Neural progenitor cell (in vitro differentiated cells): ENCODE measurements around the gene CASP7. TPM values are rescaled to one million over a fixed set of nuclear protein-coding genes. Genes with fewer than 3 reads are reported as not detected.

Experiments
- DNase-seq: peaks from one replicate; pipeline ENCODE4 v3.0.0-alpha.2; 2016; ENCODE audit warnings: low spot score
- H2AFZ ChIP-seq: fragments of 200-600 bp; sonication (generic); replicated peaks from 2 replicates; pipeline ENCODE4 v1.6.1; 2016; ENCODE audit warnings: antibody characterized with exemption
- H3F3A ChIP-seq: fragments of 200-600 bp; sonication (generic); 2 replicates; pipeline ENCODE4 v1.6.1; 2016; ENCODE audit warnings: antibody characterized with exemption, low read depth
- H3K27ac ChIP-seq: fragments of 200-600 bp; sonication (generic); 2 replicates; pipeline ENCODE4 v1.5.1; 2016; ENCODE audit warnings: mild to moderate bottlenecking
- H3K27me3 ChIP-seq: fragments of 200-600 bp; sonication (generic); 2 replicates; pipeline ENCODE4 v1.6.1; 2016; ENCODE audit warnings: mild to moderate bottlenecking, moderate library complexity
- H3K36me3 ChIP-seq: fragments of 200-600 bp; sonication (generic); 2 replicates; pipeline ENCODE4 v1.5.1; 2016
- H3K4me1 ChIP-seq: fragments of 200-600 bp; sonication (generic); 2 replicates; pipeline ENCODE4 v1.6.1; 2016; ENCODE audit warnings: mixed run types
- H3K4me2 ChIP-seq: fragments of 200-600 bp; sonication (generic); 2 replicates; pipeline ENCODE4 v1.6.1; 2016
- H3K4me3 ChIP-seq: fragments of 200-600 bp; sonication (generic); 2 replicates; pipeline ENCODE4 v1.5.1; 2016
- H3K79me2 ChIP-seq: fragments of 200-600 bp; sonication (generic); 2 replicates; pipeline ENCODE4 v1.6.1; 2016; ENCODE audit warnings: low read depth
- H3K9ac ChIP-seq: fragments of 200-600 bp; sonication (generic); 2 replicates; pipeline ENCODE4 v1.6.1; 2016
- H3K9me3 ChIP-seq: fragments of 200-600 bp; sonication (generic); 2 replicates; pipeline ENCODE4 v1.5.1; 2016; ENCODE audit warnings: low read depth
- H4K20me1 ChIP-seq: fragments of 200-600 bp; sonication (generic); 2 replicates; pipeline ENCODE4 v1.6.1; 2016; ENCODE audit warnings: low read depth
- H3K27ac Mint-ChIP-seq: 3 replicates; pipeline ENCODE4 v1.8.0; 2021; ENCODE audit warnings: mixed read lengths
- H3K27me3 Mint-ChIP-seq: 2 replicates; pipeline ENCODE4 v1.8.0; 2022; ENCODE audit warnings: low read depth, mild to moderate bottlenecking, inconsistent platforms, moderate library complexity, mixed read lengths; ENCODE audit not compliant: insufficient read depth
- H3K36me3 Mint-ChIP-seq: 3 replicates; pipeline ENCODE4 v1.8.0; 2021; ENCODE audit warnings: mixed read lengths
- H3K4me1 Mint-ChIP-seq: 3 replicates; pipeline ENCODE4 v1.8.0; 2021; ENCODE audit warnings: mixed read lengths
- H3K4me3 Mint-ChIP-seq: 3 replicates; pipeline ENCODE4 v1.8.0; 2021; ENCODE audit warnings: mild to moderate bottlenecking, moderate library complexity, mixed read lengths
- H3K9me3 Mint-ChIP-seq: 3 replicates; pipeline ENCODE4 v1.8.0; 2020; ENCODE audit warnings: mixed read lengths
- EZH2 ChIP-seq: fragments of 200-600 bp; sonication (generic); IDR thresholded peaks from 2 replicates; pipeline ENCODE4 v1.6.1; 2017; ENCODE audit warnings: antibody characterized with exemption, mild to moderate bottlenecking, moderate library complexity
- EZH2phosphoT487 ChIP-seq: fragments of 200-600 bp; sonication (generic); IDR thresholded peaks from 2 replicates; pipeline ENCODE4 v1.6.1; 2017; ENCODE audit warnings: antibody characterized with exemption
- total RNA-seq: library from RNA; depleted of rRNA; stranded (reverse); fragments of >200 nt; gene quantifications from 2 replicates; pipeline ENCODE4 v1.2.3, GENCODE V29; 2015; ENCODE audit warnings: low replicate concordance
- TF ChIP-seq, protein P1 (sequence below): fragments of 200-600 bp; sonication (generic); IDR thresholded peaks from 2 replicates; pipeline ENCODE4 v1.5.1; 2017; ENCODE audit warnings: antibody characterized with exemption, mild to moderate bottlenecking

The CASP7 gene
- total RNA-seq, 1 donor from 2014 or later: 18.9 TPM

DNA sequence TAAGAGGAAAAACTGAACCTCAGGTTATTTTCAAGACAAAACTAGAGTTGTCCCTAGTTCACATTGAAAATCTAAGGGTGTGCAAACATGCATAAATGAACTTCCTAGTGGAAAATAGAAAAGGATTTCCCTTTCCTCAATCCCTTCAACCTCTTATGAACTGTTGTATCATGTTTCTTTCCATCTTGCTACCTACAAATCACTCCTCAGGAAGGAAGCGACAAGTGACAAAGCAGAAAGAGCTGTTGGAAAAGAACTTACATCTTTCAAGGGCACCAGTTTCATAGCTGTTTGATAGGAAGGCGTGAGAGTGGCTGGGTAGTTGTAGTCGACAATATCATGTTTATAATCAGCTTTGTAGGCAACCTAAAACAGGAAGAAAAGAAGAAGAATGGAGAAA, 39.7 kb upstream of the CASP7 start:
- no peaks in the 10 kb centered on the region for H3K27me3 ChIP-seq
- H3K36me3 Mint-ChIP-seq: peaks cover 1% of the 10 kb centered on the region
- peaks cover 7% of the 10 kb centered on the region for H3K4me1 Mint-ChIP-seq
- H2AFZ ChIP-seq: peak overlapping the region; percentile 20
- TF ChIP-seq EZH2 (no peak), EZH2phosphoT487 (no peak)
- TF ChIP-seq, protein P1, sequence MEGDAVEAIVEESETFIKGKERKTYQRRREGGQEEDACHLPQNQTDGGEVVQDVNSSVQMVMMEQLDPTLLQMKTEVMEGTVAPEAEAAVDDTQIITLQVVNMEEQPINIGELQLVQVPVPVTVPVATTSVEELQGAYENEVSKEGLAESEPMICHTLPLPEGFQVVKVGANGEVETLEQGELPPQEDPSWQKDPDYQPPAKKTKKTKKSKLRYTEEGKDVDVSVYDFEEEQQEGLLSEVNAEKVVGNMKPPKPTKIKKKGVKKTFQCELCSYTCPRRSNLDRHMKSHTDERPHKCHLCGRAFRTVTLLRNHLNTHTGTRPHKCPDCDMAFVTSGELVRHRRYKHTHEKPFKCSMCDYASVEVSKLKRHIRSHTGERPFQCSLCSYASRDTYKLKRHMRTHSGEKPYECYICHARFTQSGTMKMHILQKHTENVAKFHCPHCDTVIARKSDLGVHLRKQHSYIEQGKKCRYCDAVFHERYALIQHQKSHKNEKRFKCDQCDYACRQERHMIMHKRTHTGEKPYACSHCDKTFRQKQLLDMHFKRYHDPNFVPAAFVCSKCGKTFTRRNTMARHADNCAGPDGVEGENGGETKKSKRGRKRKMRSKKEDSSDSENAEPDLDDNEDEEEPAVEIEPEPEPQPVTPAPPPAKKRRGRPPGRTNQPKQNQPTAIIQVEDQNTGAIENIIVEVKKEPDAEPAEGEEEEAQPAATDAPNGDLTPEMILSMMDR: no peak
- peaks cover 2% of the 10 kb centered on the region for H3K9me3 Mint-ChIP-seq
- H3K4me2 ChIP-seq: no peak overlapping the region
- no peaks in the 10 kb centered on the region for H3F3A ChIP-seq
- H3K9me3 ChIP-seq: no peaks in the 10 kb centered on the region
- H3K27ac Mint-ChIP-seq: no peak overlapping the region
- H3K27me3 Mint-ChIP-seq: peaks cover 2% of the 10 kb centered on the region
- H3K4me3 ChIP-seq: no peak overlapping the region
- no peaks in the 10 kb centered on the region for H3K36me3 ChIP-seq
- no peak overlapping the region for H3K9ac ChIP-seq
- H3K27ac ChIP-seq: no peak overlapping the region
- no peaks in the 10 kb centered on the region for H4K20me1 ChIP-seq
- DNase-seq: no peak
- no peaks in the 10 kb centered on the region for H3K4me1 ChIP-seq
- no peak overlapping the region for H3K4me3 Mint-ChIP-seq
- no peaks in the 10 kb centered on the region for H3K79me2 ChIP-seq

DNA sequence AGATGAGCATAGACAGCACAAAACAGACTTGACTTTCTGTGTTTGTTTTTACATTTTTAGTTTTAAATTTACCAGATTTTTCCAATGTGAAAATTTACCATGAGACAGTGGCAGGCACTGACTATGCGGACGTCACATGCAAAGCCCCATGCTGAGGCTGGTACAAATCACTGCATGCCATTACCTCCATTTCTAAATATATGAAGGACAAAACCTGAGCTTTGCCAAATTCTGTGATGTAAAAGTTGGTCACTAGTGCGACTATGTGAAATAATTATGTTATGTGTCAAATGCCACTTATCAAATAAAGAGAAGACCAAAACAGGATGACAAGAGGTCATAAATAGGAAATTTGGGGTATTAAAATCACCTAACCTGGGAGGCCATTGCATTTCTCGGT, 38.0 kb upstream of the CASP7 start:
- Mint-ChIP-seq H3K9me3 (no peaks in the 10 kb centered on the region), H3K4me1 (peaks cover 7% of the 10 kb centered on the region), H3K4me3 (no peak overlapping the region), H3K36me3 (no peaks in the 10 kb centered on the region), H3K27me3 (peaks cover 2% of the 10 kb centered on the region), H3K27ac (no peak overlapping the region)
- H3K9me3 ChIP-seq: no peaks in the 10 kb centered on the region
- TF ChIP-seq EZH2 (no peak), EZH2phosphoT487 (no peak)
- TF ChIP-seq, protein P1: no peak
- no peaks in the 10 kb centered on the region for H3K27me3 ChIP-seq
- H3K9ac ChIP-seq: no peak overlapping the region
- H3K4me3 ChIP-seq: no peak overlapping the region
- no peak overlapping the region for H3K4me2 ChIP-seq
- no peaks in the 10 kb centered on the region for H3K4me1 ChIP-seq
- no peak overlapping the region for H3K27ac ChIP-seq
- DNase-seq: no peak
- no peak overlapping the region for H2AFZ ChIP-seq
- no peaks in the 10 kb centered on the region for H4K20me1 ChIP-seq
- no peaks in the 10 kb centered on the region for H3K79me2 ChIP-seq
- no peaks in the 10 kb centered on the region for H3K36me3 ChIP-seq
- H3F3A ChIP-seq: no peaks in the 10 kb centered on the region

DNA sequence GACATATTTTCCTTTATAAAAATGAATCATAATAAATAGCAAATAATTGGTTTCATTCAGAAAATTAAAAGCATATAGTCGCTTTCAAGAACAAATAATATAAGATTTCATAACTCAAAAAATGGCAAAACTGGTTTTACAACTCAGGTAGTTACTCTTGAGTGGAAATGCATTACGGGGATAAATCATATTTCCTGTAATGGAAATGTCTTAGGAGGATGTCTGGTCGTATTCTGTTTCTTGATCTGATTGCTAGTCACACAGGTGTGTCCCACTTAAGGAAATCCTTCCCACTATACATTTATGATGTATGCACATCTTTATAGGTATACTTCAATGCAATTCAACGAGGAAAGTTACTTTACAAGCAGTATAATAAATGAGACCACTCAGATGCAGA, 36.5 kb upstream of the CASP7 start:
- no peaks in the 10 kb centered on the region for H3K79me2 ChIP-seq
- no peak overlapping the region for H3K9ac ChIP-seq
- H3K9me3 Mint-ChIP-seq: no peaks in the 10 kb centered on the region
- no peak overlapping the region for H3K4me3 Mint-ChIP-seq
- peaks cover 11% of the 10 kb centered on the region for H3K4me1 Mint-ChIP-seq
- no peaks in the 10 kb centered on the region for H3K9me3 ChIP-seq
- TF ChIP-seq EZH2phosphoT487: no peak
- TF ChIP-seq, protein P1: no peak
- TF ChIP-seq EZH2: no peak
- H3K27me3 Mint-ChIP-seq: peaks cover 5% of the 10 kb centered on the region
- DNase-seq: no peak
- H3K36me3 ChIP-seq: no peaks in the 10 kb centered on the region
- no peak overlapping the region for H2AFZ ChIP-seq
- H3K27ac ChIP-seq: no peak overlapping the region
- H3K4me1 ChIP-seq: no peaks in the 10 kb centered on the region
- H4K20me1 ChIP-seq: no peaks in the 10 kb centered on the region
- no peaks in the 10 kb centered on the region for H3K27me3 ChIP-seq
- no peak overlapping the region for H3K4me2 ChIP-seq
- H3K4me3 ChIP-seq: no peak overlapping the region
- H3K36me3 Mint-ChIP-seq: no peaks in the 10 kb centered on the region
- no peaks in the 10 kb centered on the region for H3F3A ChIP-seq
- no peak overlapping the region for H3K27ac Mint-ChIP-seq
